Stimulated activated CD8-positive, alpha-beta memory T cell treated with anti-CD3 and anti-CD28 coated beads, Interleukin-7, amount 100 ng/mL, for 24 hours (primary cell): ENCODE results near the gene ACOXL.
A peak's percentile ranks its signal among the peaks of the same experiment; 100 is the strongest.
"Not testable (repeated sequence)": the region's sequence is repeated elsewhere in the genome, so short reads cannot be mapped to it uniquely, and the experiment has no call there.

ENCODE experiments used
- DNase-seq: peaks from one replicate; pipeline ENCODE4 v3.0.0-alpha.2; 2020; ENCODE audit warnings: low read depth

ACOXL gene

DNA sequence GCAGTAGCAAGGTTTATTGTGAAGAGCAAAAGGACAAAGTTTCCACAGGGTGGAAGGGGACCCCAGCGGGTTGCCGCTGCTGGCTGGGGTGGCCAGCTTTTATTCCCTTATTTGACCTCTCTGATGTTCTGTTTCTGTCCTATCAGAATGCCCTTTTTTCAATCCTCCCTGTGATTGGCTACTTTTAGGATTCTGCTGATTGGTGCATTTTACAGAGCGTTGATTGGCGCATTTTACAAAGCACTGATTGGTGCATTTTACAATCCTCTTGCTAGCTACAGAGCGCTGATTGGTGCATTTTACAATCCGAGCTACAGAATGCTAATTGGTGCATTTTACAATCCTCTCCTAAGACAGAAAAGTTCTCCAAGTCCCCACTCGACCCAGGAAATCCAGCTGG, 123.5 kb downstream of the ACOXL start:
- DNase-seq = not testable (repeated sequence)

DNA sequence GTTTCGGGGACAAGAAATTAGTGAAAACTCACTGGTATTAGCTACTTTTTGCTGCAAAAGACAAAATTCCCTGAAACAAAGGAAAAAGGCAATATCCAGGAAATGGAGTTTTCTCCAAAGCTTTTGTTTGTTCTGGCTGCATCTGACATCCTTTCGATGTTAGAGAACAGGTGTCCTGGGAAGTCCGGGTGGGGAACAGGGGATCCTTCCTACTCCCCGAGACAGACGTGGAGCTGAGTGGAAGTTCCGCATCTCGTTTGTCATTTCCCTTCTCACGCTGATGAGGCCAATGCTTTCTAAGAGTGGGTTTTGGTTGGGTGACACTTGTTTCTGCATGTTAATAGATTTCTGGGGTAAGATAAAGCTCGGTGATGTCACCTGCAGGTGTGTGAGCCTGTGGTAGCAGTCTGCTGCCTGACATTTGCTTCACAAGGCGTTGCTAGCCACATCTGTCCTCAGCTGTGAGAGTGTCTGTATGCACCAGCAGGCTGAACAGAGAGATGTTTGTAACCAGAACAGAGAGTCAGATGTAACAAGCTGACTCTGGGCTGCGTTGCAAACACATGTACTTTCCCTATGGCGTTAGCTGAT, 125.9 kb downstream of the ACOXL start:
- DNase-seq = no peak

DNA sequence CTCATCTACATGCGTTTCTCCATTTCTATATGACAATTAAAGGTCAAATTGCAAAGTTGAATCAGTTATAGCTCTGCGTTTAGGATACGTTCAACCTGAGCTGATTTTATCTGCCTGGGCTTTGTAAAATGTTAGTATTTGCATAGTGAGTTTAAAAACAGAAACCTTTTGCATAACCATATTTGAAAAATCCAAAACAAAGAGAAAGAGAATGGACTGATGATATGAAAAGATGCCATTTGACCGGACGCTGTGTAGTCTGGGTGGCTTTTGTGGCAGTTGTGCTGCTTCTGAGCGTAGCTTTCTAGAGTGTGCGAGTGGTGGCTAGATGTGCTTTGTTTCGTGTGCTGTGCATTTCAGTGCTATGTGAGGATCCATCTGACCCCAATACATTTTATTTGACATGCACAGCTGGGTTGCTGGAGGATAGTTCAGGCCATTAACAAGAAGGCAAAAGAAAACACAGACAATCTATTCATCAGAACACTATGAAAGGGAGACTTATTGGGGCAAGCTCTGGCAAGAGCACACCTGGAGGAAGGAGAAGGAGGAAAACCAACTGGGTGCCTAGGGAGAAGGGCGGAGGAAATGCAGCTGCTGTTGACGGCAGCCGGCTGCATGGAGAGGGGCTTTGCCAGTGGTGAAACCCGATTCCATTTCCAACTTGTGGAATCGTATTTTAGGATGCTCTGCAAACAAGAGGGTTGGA, 126.8 kb downstream of the ACOXL start:
- no peak for DNase-seq

DNA sequence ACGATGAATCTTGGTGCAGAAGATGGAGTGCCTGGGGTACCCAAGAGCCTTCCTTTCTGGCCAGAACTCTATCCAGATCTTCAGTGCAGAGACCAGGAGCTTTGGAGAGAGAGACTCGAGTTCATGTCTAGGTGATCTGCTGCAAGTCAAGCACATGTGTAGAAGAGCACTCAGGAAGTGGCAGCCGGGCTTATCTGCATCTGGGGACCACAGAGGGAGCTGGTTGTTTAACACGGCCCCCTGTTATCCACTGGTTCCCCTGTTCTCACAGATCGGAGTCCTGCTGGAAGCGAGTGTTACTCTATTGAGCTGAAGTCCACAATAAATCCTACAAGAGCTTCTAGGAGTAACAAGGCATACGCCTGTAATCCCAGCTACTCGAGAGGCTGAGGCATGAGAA, 128.3 kb downstream of the ACOXL start:
- DNase-seq = no peak

DNA sequence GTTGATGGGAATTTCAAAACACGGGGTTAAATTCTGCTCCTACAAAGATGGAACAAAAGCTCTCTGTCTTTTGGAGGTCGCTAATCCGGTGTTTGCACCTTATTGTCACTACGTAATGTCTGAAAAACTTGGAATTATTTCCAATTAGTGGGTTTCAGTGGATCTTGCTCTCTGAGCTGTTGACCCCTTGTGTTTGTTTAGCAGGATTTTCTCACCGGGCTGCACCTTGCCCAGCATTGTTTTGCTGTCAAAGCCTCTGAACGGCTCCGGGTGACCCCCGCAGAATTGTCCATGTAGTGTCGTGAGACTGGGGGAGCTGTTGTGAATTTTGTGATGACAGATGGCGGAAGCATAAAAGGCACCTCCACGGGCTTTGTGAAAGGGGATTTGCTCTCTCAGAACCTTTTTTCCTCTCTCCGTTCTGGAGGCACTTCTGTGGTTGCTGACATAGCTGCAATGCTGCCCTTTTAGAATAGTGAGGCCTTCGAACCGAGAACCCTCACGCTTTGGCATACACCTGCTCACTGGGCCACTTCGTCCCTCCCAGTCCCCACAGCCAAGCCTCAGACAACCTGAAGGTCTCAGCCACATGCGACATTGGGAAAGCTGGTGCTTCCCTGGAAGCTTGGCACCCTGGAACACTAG, 129.4 kb downstream of the ACOXL start:
- no peak for DNase-seq

DNA sequence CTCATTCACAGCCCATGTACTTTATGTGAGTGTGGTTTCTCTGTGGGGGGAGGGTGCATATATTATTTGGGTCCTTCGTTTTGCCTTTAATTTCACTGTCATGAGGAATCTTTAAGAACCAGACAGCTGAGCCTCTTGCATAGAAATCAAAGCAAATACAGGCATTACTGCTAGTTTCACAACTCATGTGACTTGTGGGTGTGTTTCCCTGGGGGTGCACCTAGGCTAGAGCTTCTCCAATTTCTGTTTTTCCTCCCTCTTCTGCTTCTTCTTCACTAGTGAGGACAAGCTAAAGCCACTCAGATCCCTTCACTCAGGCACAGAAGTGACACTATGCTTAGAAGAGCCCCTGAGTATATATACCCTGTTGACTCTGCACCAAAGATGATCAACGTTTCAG, 131.4 kb downstream of the ACOXL start:
- no peak for DNase-seq

DNA sequence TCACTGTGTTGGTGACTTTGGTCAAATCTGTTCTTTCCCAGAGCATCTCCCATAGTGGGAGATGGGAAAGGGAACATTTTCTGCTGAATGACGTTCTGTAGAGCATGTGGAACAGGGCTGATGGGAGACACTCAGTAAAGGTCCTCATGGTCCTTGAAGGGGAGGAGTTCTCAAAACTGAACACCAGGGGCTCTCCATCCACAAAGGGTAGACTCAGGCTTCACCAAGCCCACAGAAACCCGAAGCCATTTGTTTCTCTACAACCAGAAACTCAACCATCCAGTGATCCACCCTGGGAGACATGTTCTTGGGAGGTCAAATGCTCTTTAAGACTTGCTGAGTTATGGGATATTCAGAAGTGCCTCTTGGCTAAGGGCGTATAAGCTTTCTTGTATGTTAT, 131.8 kb downstream of the ACOXL start:
- DNase-seq = no peak

DNA sequence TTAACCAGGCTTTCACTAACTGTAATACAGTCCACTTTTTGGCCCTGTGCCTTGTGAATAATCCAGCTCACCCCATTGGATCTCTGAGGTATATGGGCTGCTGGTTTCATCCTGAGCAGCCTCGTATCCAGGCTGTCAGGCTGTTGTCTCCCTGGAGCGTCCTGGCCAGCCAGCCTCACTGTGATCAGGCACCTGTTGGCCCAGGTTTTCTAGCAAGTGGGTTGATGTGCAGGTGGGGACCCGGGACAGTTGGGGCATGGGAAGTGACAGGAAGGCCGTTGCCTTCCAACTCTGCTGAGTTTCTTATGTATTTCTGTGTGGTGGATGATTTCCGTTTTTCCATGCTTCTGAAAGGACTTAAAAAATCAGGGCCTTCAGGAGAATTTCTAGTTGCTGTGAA, 132.4 kb downstream of the ACOXL start:
- no peak for DNase-seq

DNA sequence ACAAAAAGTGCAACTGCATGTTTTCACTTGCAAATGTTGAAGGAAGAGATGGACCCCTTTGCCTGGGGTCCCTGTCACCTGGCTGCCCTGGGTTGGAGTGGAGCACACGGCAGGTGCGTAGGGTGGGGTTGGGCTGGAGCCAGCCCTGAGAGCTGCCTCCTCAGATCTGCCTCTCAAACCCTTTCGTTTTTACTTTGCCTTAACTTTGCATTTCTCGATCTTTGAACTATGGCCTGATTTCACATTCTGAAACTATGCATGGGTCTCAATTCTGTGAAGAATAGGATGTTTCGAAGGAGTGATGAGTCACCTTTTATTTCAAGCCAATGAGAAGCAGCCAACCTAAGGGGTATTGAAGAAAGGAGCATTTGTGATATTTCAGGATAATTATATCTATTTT, 132.8 kb downstream of the ACOXL start:
- no peak for DNase-seq

DNA sequence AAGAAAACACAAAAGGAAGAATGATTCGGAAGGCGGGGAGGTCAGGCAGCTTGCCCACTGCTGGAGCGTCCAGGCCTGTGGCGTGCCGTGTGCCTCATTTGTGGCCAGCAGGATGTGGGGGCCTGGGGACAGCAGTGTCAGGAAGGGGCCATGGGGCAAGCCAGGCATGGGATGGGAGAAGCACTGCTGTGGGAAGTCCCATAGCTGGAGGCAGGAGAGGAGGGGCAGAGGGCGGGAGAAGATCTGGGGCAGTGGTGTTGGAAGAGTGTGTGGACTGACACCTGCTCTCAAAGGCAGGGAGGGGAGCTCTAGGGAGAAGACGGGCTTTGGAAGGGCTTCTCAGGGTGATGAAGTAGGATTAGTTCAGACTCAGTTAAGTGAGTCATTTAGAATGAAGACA, 133.7 kb downstream of the ACOXL start:
- DNase-seq = no peak

DNA sequence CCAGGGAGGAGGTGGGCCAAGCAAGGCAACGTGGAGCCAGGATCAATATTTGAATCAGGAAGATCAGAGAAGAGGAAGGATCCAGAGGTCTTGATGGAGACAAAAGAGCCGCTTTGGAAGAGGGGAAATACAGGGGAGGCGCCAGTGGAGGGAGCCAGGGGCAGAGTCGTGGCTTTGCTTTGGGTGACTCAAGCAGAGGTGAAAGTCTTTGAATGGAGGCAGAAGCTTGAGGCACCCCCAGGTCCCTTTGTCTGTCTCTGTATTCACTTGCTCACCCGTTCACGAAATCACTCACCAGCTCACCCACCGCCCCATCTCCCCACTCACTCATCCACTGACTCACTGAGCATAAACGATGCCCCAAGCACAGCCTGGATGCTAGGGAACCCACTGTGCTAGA, 134.1 kb downstream of the ACOXL start:
- DNase-seq = peak; percentile 33

DNA sequence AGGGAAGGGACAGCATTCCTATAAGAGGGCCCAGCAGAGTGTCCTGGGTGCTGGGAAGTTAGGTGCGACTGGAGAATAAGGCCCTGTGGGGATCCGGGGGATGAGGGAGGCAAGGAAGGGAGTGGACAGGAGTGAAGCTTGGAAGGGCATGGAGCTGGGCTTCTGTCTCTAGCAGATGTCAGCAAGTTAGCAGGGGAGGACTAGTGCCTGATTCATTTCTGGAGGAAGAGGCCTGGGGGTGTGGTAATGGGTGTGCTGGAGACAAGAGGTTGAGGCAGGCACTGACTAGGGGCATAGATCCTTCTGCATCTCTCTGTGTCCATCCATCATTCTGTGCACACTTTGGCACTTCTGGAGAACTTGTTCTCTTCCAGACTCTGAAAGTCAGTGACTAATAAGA, 134.7 kb downstream of the ACOXL start:
- no peak for DNase-seq

DNA sequence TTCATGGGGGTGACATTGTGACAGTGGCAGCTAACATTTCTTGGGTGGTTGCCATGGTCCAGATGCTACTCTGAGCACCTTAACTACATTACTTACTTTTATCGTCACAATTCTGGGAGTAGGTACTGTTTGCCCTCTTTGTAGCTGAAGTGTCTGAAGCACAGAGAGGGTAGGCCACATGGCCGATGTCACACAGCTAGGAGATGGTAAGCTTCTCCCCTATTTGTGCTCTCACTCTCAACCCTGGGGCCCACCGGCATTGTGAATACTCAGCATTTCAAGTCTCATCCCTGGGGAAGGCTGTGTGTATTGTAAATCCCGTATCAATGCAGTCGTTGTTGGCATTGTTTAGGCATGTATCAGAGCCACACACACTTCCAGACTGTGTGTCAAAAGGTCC, 136.6 kb downstream of the ACOXL start:
- DNase-seq = no peak

DNA sequence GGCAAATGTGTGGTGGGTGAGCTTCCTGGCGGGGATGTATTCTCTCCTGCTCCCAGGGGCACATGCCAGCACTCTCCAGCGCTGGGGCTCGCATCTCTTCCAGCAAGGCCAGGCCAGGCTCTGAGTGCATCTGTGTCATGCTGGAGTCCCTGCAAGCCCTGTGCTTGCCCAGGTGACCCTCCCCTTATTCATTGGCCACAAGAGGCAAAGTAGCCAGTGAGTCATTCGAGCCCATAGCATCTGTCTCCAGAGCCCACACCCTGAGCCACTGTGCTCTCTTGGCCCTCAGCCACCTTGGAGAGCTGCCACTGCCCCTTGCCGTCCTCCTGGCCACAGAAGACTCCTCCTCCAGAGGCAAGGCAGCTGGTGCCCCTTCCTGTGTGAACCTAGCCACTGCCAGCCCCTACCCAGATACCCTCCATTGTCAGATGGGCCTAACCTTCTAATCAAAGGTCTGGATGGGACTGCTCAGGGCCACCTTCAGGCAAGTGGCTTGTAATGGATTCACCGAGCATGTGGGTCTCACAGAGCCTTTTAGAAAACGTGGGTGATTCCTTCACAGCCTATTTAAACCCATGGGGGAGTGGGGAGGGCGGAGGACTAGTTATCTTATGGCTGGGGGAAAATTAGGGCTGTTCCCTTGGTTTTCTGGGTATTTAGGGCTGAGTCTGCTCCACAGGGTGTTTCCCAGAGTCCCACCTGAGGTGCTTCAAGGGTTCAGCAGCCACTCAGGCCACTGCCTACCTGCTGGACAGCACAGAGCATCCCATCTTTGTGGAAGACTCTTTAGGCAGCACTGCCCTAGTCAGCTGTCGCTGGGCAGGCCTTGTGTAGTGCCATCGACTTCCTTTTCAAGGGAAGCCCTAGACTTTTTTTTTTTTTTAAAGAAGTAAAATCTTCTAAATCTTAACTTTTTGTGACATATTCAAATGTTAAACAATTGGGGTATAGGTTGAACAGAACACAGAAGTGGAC, 137.4 kb downstream of the ACOXL start:
- no peak for DNase-seq

DNA sequence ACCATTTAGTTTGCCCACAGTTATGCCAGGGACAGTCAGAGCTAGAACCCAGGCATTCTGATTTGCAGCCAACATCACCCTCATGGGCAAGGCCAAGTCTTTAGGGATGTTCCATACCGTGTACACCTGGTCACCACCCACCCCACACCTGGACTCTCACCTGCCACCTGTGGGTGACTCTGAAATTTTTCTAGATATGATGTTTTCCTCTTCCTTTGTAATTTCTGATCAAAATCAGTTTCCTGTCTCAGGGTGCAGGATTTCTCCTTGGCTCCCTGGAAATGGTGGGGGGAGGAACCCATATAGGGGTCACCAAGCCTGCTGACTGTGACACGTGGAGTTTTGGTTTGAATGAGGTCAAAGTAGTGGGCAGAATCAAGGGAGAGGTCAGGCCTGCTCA, 138.2 kb downstream of the ACOXL start:
- no peak for DNase-seq

DNA sequence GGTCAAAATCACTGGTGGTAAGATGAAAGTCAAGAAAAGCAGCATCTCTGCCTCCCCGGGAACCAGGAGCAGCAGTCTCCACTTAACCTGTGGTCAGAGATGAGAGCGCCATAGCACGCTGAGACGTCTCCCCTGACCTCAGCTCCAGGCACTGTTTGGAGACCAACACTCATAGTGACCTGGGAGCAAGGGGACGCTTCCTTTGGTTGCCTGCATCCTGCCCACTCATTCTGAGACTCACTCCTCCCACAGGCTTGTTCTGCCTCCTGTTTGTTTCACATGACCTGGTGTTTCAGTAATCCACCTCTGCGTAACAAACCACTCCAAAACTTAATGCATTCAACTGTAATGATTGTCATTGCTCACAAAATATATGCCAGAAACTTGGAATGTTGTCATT, 139.3 kb downstream of the ACOXL start:
- DNase-seq = no peak

DNA sequence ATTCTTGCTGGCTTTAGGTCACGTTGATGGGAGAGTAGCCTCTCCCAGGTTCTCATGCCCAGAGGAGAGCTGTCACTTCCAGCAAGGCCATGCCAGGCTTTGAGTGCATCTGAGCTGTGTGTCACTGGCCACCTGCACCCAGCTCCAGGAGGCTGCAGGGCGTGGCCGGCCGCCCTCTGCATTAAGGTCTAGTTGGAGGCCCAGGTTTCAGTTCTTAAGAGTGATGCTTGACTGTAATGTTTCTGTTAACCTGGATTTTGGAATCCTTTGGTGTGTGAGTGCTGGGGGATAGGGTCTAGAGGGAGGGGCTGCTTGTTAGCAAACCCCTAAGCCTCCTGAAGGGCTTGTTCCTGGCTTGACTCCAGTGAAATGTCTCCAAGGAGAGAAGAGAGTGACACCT, 140.1 kb downstream of the ACOXL start:
- DNase-seq = no peak

DNA sequence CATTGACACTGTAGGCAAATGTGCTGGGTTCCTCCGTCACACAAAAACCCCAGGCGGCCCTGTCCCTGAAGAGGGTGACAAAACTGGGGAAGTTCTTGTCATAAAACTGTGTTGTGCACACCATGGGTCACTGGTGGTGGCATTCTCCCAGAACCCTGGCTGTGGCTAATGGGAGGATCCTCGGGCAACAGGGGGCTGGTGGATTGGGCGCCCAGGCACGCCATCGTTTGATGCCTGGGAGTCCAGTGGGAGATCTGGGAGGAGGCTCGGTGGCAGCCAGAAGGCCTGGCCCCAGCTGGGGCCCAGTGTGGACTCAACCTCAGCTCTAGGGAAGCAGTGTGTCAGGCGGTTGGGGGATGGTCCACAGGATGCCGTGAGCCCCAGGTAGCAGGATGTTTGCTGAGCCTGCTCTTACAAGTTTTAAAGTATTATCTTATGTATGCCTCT, 140.7 kb downstream of the ACOXL start:
- DNase-seq = no peak

DNA sequence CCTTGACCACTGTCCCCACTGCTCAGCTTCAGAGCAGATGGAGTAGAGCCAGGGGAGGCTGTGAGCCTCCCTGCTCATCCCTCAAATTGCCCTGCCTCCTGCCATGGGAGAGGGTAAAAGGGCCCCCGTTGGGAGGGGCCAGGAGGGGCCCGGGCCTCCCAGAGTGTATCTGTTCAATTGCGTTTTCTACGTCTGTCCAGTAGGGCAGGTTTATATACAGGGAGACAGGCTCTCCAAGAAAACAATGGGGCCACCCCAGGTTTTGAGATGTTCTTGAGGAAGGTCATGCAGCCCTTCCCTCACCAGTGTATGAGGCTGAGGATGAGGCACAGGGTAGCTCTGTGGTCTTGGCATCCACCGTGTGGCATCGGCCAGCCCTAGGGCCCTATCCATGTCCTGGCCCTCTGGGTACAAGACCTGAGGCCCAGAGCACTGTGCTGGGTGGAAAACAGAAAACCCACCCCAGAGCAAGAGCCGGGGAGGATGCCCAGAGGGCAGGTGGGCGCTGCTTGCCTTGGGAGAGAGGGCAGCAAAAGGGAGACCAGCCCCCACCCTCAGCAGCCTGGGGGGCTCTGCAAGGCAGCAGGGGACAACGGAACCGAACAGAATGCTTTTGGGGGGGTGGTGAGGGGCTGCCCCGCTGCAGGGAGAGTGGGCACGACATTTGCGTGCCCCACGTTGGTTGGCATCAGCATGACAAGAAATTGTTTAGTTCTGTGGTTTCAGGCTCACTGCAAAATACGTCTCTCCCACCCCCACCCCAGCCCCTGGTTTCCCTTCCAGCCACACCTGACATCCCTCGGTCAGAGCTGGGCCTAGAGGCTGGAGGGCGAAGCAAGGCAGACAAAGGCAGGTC, 141.5 kb downstream of the ACOXL start:
- no peak for DNase-seq

DNA sequence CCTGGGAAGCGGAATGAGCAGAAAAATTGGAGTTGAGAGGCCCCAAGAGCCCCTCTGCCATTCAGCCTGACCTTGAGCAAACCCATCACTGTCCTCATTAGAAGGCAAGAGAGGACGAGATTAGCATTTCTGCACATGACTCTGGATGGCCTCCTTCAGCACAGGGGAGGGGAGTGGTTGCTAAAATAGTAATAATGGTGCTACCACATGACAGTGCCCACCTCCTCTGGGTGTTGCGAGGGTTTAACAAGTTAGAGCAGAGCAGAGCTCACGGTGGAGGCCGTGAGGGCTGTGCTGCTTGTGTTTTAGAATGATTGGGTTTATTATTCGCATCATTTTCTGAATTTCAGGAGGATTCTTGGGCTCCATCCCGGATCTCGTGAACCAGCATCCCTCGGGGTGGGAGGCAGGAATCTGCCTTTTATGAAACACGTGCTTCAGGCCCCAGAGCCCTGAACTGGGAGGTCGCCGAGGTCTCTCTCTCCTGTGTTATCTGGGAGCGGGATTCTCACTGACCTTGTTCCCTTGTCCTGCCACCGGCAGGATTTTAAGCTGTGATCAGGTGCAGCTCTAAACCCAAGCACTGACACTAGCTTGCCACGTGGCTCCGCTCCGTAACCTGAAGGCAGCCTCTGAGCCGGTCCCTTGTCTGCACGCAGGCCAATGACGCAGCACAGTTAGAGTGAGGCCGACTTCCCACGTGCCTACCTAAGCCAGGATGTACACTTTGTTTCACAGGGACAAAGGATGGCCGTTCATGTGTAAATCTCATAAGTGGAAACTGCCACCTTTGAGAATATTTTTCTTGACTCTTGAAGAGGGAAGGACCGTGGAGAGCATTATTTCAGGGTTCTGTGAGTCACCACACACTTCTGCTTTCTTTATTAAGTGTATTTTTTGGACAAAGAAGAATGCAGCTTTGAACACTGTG, 142.3 kb downstream of the ACOXL start:
- DNase-seq = no peak

DNA sequence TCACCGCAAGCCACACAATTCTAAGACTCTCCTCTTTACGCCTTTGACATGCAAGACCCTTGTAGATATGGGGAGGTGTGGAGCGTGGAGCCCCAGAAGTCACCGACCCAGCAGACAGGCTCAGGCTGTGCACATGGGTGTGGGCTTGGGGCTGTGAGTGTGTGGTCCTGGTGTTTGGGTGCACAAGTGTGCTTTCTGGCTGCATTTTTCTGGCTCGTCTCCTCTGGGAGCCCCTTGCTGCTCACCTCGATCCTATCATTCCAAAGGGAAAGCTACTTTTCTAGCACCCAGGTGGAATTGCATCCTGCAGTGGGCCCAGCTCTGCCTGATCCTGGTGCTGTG, 143.0 kb downstream of the ACOXL start:
- no peak for DNase-seq
